BE2C (cell line): ENCODE measurements around the gene RXRA.

Experiments used
- DNase-seq: peaks from one replicate; pipeline ENCODE4 v3.0.0-alpha.2; 2020
- H3K27me3 ChIP-seq: fragments of 250-450 bp; sonication (Bioruptor Pico); 2 replicates; pipeline ENCODE4 v1.5.1; 2020; ENCODE audit warnings: mild to moderate bottlenecking
- H3K36me3 ChIP-seq: fragments of 250-450 bp; sonication (Bioruptor Pico); 2 replicates; pipeline ENCODE4 v1.5.1; 2020; ENCODE audit warnings: mild to moderate bottlenecking
- H3K4me1 ChIP-seq: fragments of 250-450 bp; sonication (Bioruptor Pico); 2 replicates; pipeline ENCODE4 v1.5.1; 2020
- H3K4me3 ChIP-seq: 2 replicates; pipeline ENCODE4 v1.5.1; 2011; ENCODE audit warnings: low read depth, low read length
- H3K9me3 ChIP-seq: fragments of 250-450 bp; sonication (Bioruptor Pico); 2 replicates; pipeline ENCODE4 v1.5.1; 2020
- CTCF ChIP-seq: IDR thresholded peaks from 2 replicates; pipeline ENCODE4 v1.5.1; 2012; ENCODE audit warnings: mild to moderate bottlenecking, low read depth, low read length

The RXRA gene

GRCh38 chr9:134376386-134377142 lies 50.3 kb downstream of the RXRA start:
- Histone ChIP-seq H3K27me3 (no peaks in the 10 kb centered on the region), H3K36me3 (no peaks in the 10 kb centered on the region), H3K4me3 (no peak overlapping the region), H3K9me3 (no peaks in the 10 kb centered on the region), H3K4me1 (peaks cover 33% of the 10 kb centered on the region)
- DNase-seq = no peak
- TF ChIP-seq CTCF = no peak

GRCh38 chr9:134377143-134377484 lies 50.9 kb downstream of the RXRA start:
- no peaks in the 10 kb centered on the region for H3K9me3 ChIP-seq
- H3K27me3 ChIP-seq = no peaks in the 10 kb centered on the region
- no peak overlapping the region for H3K4me3 ChIP-seq
- no peak for TF ChIP-seq CTCF
- no peak for DNase-seq
- no peaks in the 10 kb centered on the region for H3K36me3 ChIP-seq
- peaks cover 37% of the 10 kb centered on the region for H3K4me1 ChIP-seq

DNA sequence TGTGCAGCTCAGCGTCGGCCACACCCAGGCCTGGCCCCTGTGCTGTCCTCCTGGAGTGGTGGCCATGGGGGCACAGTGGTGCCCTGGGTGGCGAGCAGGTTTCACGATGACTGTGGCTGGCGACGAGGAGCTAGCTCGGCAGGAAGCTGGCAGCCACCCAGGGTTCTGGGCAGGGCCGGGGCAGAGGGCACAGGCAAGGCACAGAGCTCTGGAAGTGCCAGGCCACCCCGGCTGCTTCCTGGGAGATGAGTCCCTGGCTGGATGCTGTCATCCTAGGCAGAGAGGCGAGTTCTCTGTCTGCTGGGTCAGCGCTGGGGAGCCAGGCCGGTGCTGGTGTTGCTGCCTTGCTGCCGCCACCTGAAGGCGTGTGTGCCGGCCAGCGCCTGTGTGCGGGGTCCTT lies 51.7 kb downstream of the RXRA start:
- Histone ChIP-seq H3K36me3 (no peaks in the 10 kb centered on the region), H3K9me3 (no peaks in the 10 kb centered on the region), H3K27me3 (no peaks in the 10 kb centered on the region), H3K4me3 (no peak overlapping the region), H3K4me1 (peaks cover 38% of the 10 kb centered on the region)
- DNase-seq = peak; percentile 41
- no peak for TF ChIP-seq CTCF

- H3K4me3 ChIP-seq = no peak overlapping the region
- H3K9me3 ChIP-seq = no peaks in the 10 kb centered on the region
- no peaks in the 10 kb centered on the region for H3K27me3 ChIP-seq
- TF ChIP-seq CTCF = no peak
- peak; percentile 46 for DNase-seq
- peaks cover 38% of the 10 kb centered on the region for H3K4me1 ChIP-seq
- no peaks in the 10 kb centered on the region for H3K36me3 ChIP-seq
Measured at GRCh38 chr9:134378901-134379338, 52.7 kb downstream of the RXRA start.

DNA sequence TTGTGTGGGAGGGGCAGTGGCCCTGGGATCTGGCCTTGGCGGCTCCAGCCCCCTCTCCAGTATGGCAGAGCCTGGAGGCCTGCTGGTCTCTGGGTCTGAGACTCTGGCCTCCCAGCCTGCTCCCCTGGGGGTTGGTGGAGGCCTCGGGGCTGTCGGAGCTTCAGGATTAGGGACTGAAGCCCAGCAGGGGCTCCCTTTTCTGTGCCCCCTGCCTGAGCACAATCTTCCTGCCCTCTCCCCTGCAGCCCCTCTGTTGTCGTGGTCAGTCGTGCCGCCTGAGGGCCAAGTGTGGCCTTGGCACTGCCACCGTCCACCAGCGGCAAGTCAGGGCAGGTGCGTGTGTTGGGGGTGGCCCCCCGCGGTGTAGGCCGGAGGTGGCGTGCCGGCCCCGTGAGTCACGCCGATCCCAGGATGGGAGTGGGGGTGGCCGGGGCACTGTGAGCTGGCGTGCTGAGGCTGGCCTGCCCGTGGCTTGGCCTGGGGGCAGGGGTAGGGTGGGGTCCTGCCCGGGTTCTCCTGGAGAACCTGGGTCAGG lies 53.6 kb downstream of the RXRA start:
- no peaks in the 10 kb centered on the region for H3K27me3 ChIP-seq
- peak; percentile 51 for DNase-seq
- no peak overlapping the region for H3K4me3 ChIP-seq
- no peak for TF ChIP-seq CTCF
- H3K4me1 ChIP-seq = peaks cover 36% of the 10 kb centered on the region
- H3K36me3 ChIP-seq = no peaks in the 10 kb centered on the region
- H3K9me3 ChIP-seq = no peaks in the 10 kb centered on the region

GRCh38 chr9:134380542-134381271 lies 54.5 kb downstream of the RXRA start:
- no peaks in the 10 kb centered on the region for H3K27me3 ChIP-seq
- H3K36me3 ChIP-seq = no peaks in the 10 kb centered on the region
- TF ChIP-seq CTCF = no peak
- no peak overlapping the region for H3K4me3 ChIP-seq
- H3K4me1 ChIP-seq = peaks cover 29% of the 10 kb centered on the region
- no peaks in the 10 kb centered on the region for H3K9me3 ChIP-seq
- DNase-seq = no peak
